Fibroblast of skin of left biceps (primary cell): ENCODE data around the gene CCR3.

ENCODE experiments used
- DNase-seq, 2 experiments: peaks; one replicate each; pipeline ENCODE4 v3.0.0-alpha.2; 2013; ENCODE audit warnings: low read depth in 2 of 2

Gene CCR3

GRCh38 chr3:46221391-46221790 is 20.9 kb upstream of the CCR3 start:
- DNase-seq: no peak

- no peak for DNase-seq
These were observed 20.3 kb upstream of the CCR3 start for GRCh38 chr3:46221938-46222337.

- DNase-seq: no peak
These were observed 19.7 kb upstream of the CCR3 start for GRCh38 chr3:46222435-46223161.

GRCh38 chr3:46228260-46229242 is 13.7 kb upstream of the CCR3 start:
- DNase-seq: peak; percentile 5 to 14

GRCh38 chr3:46231323-46231722 is 10.9 kb upstream of the CCR3 start:
- DNase-seq: no peak

GRCh38 chr3:46233194-46233593 is 9.1 kb upstream of the CCR3 start:
- DNase-seq: no peak

GRCh38 chr3:46235425-46235824 is 6.8 kb upstream of the CCR3 start:
- no peak for DNase-seq

GRCh38 chr3:46236294-46237054 is 5.8 kb upstream of the CCR3 start:
- DNase-seq: no peak

GRCh38 chr3:46238386-46238785 is 3.9 kb upstream of the CCR3 start:
- DNase-seq: no peak

- DNase-seq: no peak
These were observed 2.8 kb upstream of the CCR3 start for GRCh38 chr3:46239301-46239938.

GRCh38 chr3:46239952-46240351 is 2.3 kb upstream of the CCR3 start:
- no peak for DNase-seq

- DNase-seq: no peak
These were observed 1.3 kb downstream of the CCR3 start for GRCh38 chr3:46243560-46243959.

- no peak for DNase-seq
These were observed 2.9 kb downstream of the CCR3 start for GRCh38 chr3:46245146-46245545.

- DNase-seq: no peak
These were observed 10.7 kb downstream of the CCR3 start for GRCh38 chr3:46252980-46253379.

GRCh38 chr3:46258525-46258924 is 16.3 kb downstream of the CCR3 start:
- DNase-seq: no peak

- no peak for DNase-seq
These were observed 19.8 kb downstream of the CCR3 start for GRCh38 chr3:46261926-46262594.

GRCh38 chr3:46264002-46264401 is 21.7 kb downstream of the CCR3 start:
- DNase-seq: no peak

- no peak for DNase-seq
These were observed 24.3 kb downstream of the CCR3 start for GRCh38 chr3:46266598-46266997.

- DNase-seq: no peak
These were observed 27.3 kb downstream of the CCR3 start for GRCh38 chr3:46269556-46269955.

GRCh38 chr3:46270474-46270873 is 28.2 kb downstream of the CCR3 start:
- DNase-seq: no peak

- no peak for DNase-seq
These were observed 29.0 kb downstream of the CCR3 start for GRCh38 chr3:46271209-46271745.
